Trophoblast cell (in vitro differentiated cells and primary cell): Measurements from ENCODE around the gene DIS3L2.
A peak's percentile ranks its signal among the peaks of the same experiment; 100 is the strongest.

ENCODE experiments used
- DNase-seq, 2 donors: peaks; one replicate each; pipeline ENCODE4 v3.0.0-alpha.2; 2016
- H2AFZ ChIP-seq: 2 replicates; pipeline ENCODE4 v1.6.1; 2013; ENCODE audit warnings: low read length, moderate library complexity, mild to moderate bottlenecking; ENCODE audit not compliant: insufficient read depth, poor library complexity
- H2AK5ac ChIP-seq: 2 replicates; pipeline ENCODE4 v1.6.1; 2013; ENCODE audit warnings: mild to moderate bottlenecking, low read length
- H2BK120ac ChIP-seq: 2 replicates; pipeline ENCODE4 v1.6.1; 2013; ENCODE audit warnings: low read length, mild to moderate bottlenecking, moderate library complexity; ENCODE audit not compliant: insufficient read depth, poor library complexity
- H2BK12ac ChIP-seq: 2 replicates; pipeline ENCODE4 v1.6.1; 2013; ENCODE audit warnings: mild to moderate bottlenecking, low read length, moderate library complexity
- H2BK5ac ChIP-seq: 2 replicates; pipeline ENCODE4 v1.6.1; 2013; ENCODE audit warnings: low read length, low read depth, moderate library complexity, mild to moderate bottlenecking; ENCODE audit not compliant: poor library complexity
- H3K14ac ChIP-seq: 2 replicates; pipeline ENCODE4 v1.6.1; 2013; ENCODE audit warnings: mild to moderate bottlenecking, low read length
- H3K18ac ChIP-seq: 2 replicates; pipeline ENCODE4 v1.6.1; 2013; ENCODE audit warnings: mild to moderate bottlenecking, low read length
- H3K23ac ChIP-seq: 2 replicates; pipeline ENCODE4 v1.6.1; 2013; ENCODE audit warnings: low read length
- H3K27ac ChIP-seq: 2 replicates; pipeline ENCODE4 v1.5.1; 2013; ENCODE audit warnings: low read depth, mild to moderate bottlenecking, inconsistent platforms, low read length, moderate library complexity
- H3K27me3 ChIP-seq: 2 replicates; pipeline ENCODE4 v1.6.1; 2013; ENCODE audit warnings: inconsistent platforms, mild to moderate bottlenecking, low read length, moderate library complexity; ENCODE audit not compliant: insufficient read depth
- H3K36me3 ChIP-seq, 2 experiments: 1 replicate in 1 of 2; 2 replicates in 1 of 2; pipeline ENCODE4 v1.6.1; 2013; ENCODE audit warnings: low read length in 2 of 2, mild to moderate bottlenecking in 2 of 2, moderate library complexity in 1 of 2; ENCODE audit not compliant: insufficient read depth in 2 of 2, control insufficient read depth in 1 of 2
- H3K4ac ChIP-seq: 2 replicates; pipeline ENCODE4 v1.6.1; 2013; ENCODE audit warnings: low read depth, mild to moderate bottlenecking, low read length, moderate library complexity
- H3K4me1 ChIP-seq, 2 experiments: 1 replicate in 1 of 2; 2 replicates in 1 of 2; pipeline ENCODE4 v1.6.1; 2013; ENCODE audit warnings: low read length in 2 of 2, mild to moderate bottlenecking in 2 of 2, moderate library complexity in 1 of 2; ENCODE audit not compliant: insufficient read depth in 2 of 2, control insufficient read depth in 1 of 2
- H3K4me2 ChIP-seq: 2 replicates; pipeline ENCODE4 v1.6.1; 2013; ENCODE audit warnings: inconsistent platforms, mild to moderate bottlenecking, low read length, moderate library complexity
- H3K4me3 ChIP-seq: 2 replicates; pipeline ENCODE4 v1.5.1; 2013; ENCODE audit warnings: mild to moderate bottlenecking, low read depth, low read length, inconsistent platforms
- H3K79me1 ChIP-seq: one replicate; pipeline ENCODE4 v1.6.1; 2013; ENCODE audit warnings: low read length
- H3K79me2 ChIP-seq: 2 replicates; pipeline ENCODE4 v1.6.1; 2013; ENCODE audit warnings: low read length, mild to moderate bottlenecking; ENCODE audit not compliant: control insufficient read depth, insufficient read depth, poor library complexity
- H3K9ac ChIP-seq: 2 replicates; pipeline ENCODE4 v1.6.1; 2013; ENCODE audit warnings: mild to moderate bottlenecking, low read length
- H3K9me3 ChIP-seq: 2 replicates; pipeline ENCODE4 v1.6.1; 2013; ENCODE audit warnings: low read depth, mild to moderate bottlenecking, control low read depth, inconsistent platforms, low read length; ENCODE audit not compliant: insufficient read depth
- H4K12ac ChIP-seq: 2 replicates; pipeline ENCODE4 v1.6.1; 2013; ENCODE audit warnings: low read depth, mild to moderate bottlenecking, low read length, moderate library complexity
- H4K8ac ChIP-seq: 2 replicates; pipeline ENCODE4 v1.6.1; 2013; ENCODE audit warnings: low read depth, mild to moderate bottlenecking, low read length, moderate library complexity
- H4K91ac ChIP-seq: one replicate; pipeline ENCODE4 v1.6.1; 2013; ENCODE audit warnings: low read depth, mild to moderate bottlenecking, low read length, moderate library complexity
- WGBS: extraction: QIAGEN DNeasy Blood & Tissue Kit; methylation state at CpG from one replicate; pipeline ENCODE4 v1.1.7; 2013; ENCODE audit warnings: missing lambda C conversion rate; ENCODE audit not compliant: insufficient read length, insufficient coverage; ENCODE audit errors: extremely low coverage; 5-methylcytosine and 5-hydroxymethylcytosine counted together

Gene DIS3L2

DNA sequence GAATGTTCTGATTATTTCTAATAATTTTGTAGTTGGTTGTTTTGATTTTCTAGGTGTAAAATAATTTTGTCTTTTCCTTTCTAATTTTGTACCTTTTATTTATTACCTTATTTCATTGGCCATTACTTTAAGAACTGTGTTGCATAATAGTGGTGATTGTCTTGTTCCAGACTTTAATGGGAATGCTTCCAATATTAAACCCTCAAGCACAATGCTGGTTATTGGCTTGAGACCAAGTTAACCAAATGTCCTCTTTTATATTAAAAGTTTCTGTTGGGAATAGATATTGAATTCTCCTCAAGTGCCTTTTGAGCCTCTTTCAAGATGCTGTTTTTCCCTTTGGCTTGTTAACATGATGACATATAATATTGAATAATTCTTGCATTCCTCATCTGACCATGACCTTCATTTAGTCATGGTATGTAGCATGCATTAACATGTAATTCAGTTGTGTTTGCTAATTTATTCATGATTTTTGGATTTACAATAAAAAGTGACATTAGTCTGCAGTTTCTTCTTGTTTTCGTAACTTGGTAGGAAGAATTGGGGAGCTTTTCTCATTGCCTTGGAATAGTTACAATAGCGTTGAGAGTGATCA is 141.7 kb downstream of the DIS3L2 start:
- Histone ChIP-seq H4K8ac (no peak overlapping the region), H3K27ac (no peak overlapping the region), H3K4me2 (no peak overlapping the region), H3K9ac (no peak overlapping the region), H3K79me2 (no peaks in the 10 kb centered on the region), H2AFZ (no peak overlapping the region), H3K4me3 (no peak overlapping the region), H3K4ac (no peak overlapping the region), H2BK120ac (no peak overlapping the region), H3K9me3 (no peaks in the 10 kb centered on the region), H4K91ac (no peak overlapping the region), H4K12ac (no peak overlapping the region), H3K4me1 (no peaks in the 10 kb centered on the region), H3K23ac (no peak overlapping the region), H3K79me1 (no peaks in the 10 kb centered on the region), H3K36me3 (no peaks in the 10 kb centered on the region), H3K18ac (no peak overlapping the region), H3K27me3 (no peaks in the 10 kb centered on the region), H3K14ac (no peak overlapping the region), H2AK5ac (no peak overlapping the region), H2BK5ac (no peak overlapping the region), H2BK12ac (no peak overlapping the region)
- no peak for DNase-seq
- no CpG with 5 or more reads among the region's 2 CpGs for WGBS

DNA sequence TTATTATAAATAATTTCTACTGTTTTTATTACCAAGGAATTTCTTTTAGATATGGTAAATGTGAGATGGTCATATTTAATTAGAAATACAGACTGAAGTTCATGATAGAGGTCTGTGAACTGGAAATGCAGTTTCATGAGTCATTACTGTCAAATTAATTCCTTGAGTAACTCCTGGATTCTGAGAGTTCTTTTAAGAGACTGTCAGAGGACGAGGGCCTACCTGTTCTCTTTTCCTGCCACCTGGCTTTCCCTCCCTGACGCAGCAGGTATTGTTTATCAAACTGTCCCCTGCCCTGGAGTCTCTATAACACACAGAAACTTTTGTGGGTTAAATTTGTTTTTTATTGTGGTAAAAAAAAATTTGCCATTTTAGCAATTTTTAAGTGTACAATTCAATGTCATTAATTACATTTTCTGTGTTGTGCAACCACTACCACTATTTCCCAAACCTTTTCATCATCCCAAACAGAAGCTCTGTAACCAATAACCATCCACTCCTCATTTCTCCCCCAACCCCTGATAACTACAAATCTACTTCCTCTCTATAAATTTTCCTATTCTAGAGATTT is 142.6 kb downstream of the DIS3L2 start:
- no peaks in the 10 kb centered on the region for H3K36me3 ChIP-seq
- no peak overlapping the region for H3K23ac ChIP-seq
- H2AFZ ChIP-seq, result no peak overlapping the region
- H3K27me3 ChIP-seq, result no peaks in the 10 kb centered on the region
- no peak overlapping the region for H3K4me3 ChIP-seq
- H2BK120ac ChIP-seq, result no peak overlapping the region
- no peak overlapping the region for H3K18ac ChIP-seq
- DNase-seq, result peak; percentile 21 to 73
- H4K8ac ChIP-seq, result no peak overlapping the region
- no peaks in the 10 kb centered on the region for H3K79me2 ChIP-seq
- H3K4me1 ChIP-seq, result no peaks in the 10 kb centered on the region
- H3K79me1 ChIP-seq, result no peaks in the 10 kb centered on the region
- no peak overlapping the region for H3K4me2 ChIP-seq
- H3K9me3 ChIP-seq, result no peaks in the 10 kb centered on the region
- H3K9ac ChIP-seq, result no peak overlapping the region
- H3K14ac ChIP-seq, result no peak overlapping the region
- no peak overlapping the region for H2AK5ac ChIP-seq
- no peak overlapping the region for H2BK12ac ChIP-seq
- H4K91ac ChIP-seq, result no peak overlapping the region
- no peak overlapping the region for H3K27ac ChIP-seq
- WGBS, result no CpG with 5 or more reads among the region's 2 CpGs
- no peak overlapping the region for H4K12ac ChIP-seq
- H3K4ac ChIP-seq, result no peak overlapping the region
- H2BK5ac ChIP-seq, result no peak overlapping the region

DNA sequence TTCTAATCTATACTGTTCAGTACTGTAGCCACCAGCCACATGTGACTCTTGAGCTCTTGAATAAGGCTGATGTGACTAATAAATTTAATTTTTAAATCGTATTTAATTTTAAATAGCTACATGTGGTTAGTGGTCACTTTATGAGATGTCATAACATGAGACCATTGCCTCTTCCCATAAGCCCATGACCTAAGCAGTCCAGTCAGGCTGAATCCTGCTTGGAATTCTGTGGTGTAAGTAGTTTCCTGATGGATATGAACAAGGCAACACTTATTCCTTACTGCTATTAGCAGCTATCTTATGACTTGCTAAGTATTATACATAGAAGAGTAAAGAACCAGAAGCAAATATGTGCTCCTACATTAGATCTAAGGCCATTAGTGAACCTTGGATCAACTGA is 150.0 kb downstream of the DIS3L2 start:
- no peak overlapping the region for H4K91ac ChIP-seq
- no CpG with 5 or more reads among the region's 1 CpG for WGBS
- H3K14ac ChIP-seq, result no peak overlapping the region

DNA sequence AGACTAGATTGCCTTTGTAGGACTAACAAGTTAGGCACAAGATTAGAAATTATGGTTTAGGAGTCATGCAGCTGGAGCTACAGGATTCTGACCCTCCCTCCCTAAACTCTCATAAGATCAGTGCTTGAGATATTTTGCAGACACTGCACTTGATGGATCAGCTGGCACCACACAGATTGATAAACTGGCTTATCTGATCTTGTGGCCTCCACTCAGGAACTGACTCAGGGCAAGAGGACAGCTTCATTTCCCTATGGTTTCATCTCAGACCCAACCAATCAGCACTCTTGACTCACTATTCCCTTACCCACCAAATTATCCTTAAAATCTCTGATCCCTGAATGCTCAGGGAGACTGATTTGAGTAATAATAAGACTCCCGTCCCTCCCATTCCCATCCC is 152.3 kb downstream of the DIS3L2 start:
- Histone ChIP-seq H2BK120ac (no peak overlapping the region), H3K14ac (no peak overlapping the region), H3K79me1 (no peaks in the 10 kb centered on the region), H3K27me3 (no peaks in the 10 kb centered on the region), H4K8ac (no peak overlapping the region), H3K4me3 (no peak overlapping the region), H2AFZ (no peak overlapping the region), H3K79me2 (no peaks in the 10 kb centered on the region), H2BK5ac (no peak overlapping the region), H2BK12ac (no peak overlapping the region), H3K4me2 (no peak overlapping the region), H3K36me3 (no peaks in the 10 kb centered on the region), H3K9me3 (peaks cover 1% of the 10 kb centered on the region), H3K18ac (no peak overlapping the region), H3K4me1 (no peaks in the 10 kb centered on the region), H3K27ac (no peak overlapping the region), H4K12ac (no peak overlapping the region), H3K4ac (no peak overlapping the region), H4K91ac (no peak overlapping the region), H3K23ac (no peak overlapping the region), H3K9ac (no peak overlapping the region), H2AK5ac (no peak overlapping the region)
- no peak for DNase-seq
- no CpG with 5 or more reads among the region's 1 CpG for WGBS

More for the DNA sequence above, 150.0 kb downstream of the DIS3L2 start:
- Histone ChIP-seq H3K4me1 (no peaks in the 10 kb centered on the region), H2BK12ac (no peak overlapping the region), H3K79me2 (no peaks in the 10 kb centered on the region), H3K4ac (no peak overlapping the region), H3K27ac (no peak overlapping the region), H3K4me2 (no peak overlapping the region), H4K8ac (no peak overlapping the region), H3K9me3 (peaks cover 1% of the 10 kb centered on the region), H2AFZ (no peak overlapping the region), H2AK5ac (no peak overlapping the region), H3K4me3 (no peak overlapping the region), H3K36me3 (no peaks in the 10 kb centered on the region), H2BK5ac (no peak overlapping the region), H3K79me1 (no peaks in the 10 kb centered on the region), H3K18ac (no peak overlapping the region), H3K23ac (no peak overlapping the region), H3K27me3 (no peaks in the 10 kb centered on the region), H4K12ac (no peak overlapping the region), H3K9ac (no peak overlapping the region), H2BK120ac (no peak overlapping the region)
- no peak for DNase-seq
